Stimulated activated memory B cell treated with anti-CD40 and anti-IgM and Interleukin-4, amounts not matched to agents 10 μg/mL and 1 μg/mL and 100 μg/mL, for 72 hours (primary cell): ENCODE data around the gene CTNS.

Experiments used
- ATAC-seq: fragments of 150-1000 bp; cut with Tn5 transposase; 2 replicates; pipeline ENCODE4 v1.10.0; 2021
- H3K27ac Mint-ChIP-seq: one replicate; pipeline ENCODE4 v1.8.0; 2022; ENCODE audit warnings: mild to moderate bottlenecking, mixed read lengths
- H3K27me3 Mint-ChIP-seq: one replicate; pipeline ENCODE4 v1.8.0; 2022; ENCODE audit warnings: mixed read lengths
- H3K36me3 Mint-ChIP-seq: one replicate; pipeline ENCODE4 v1.8.0; 2022; ENCODE audit warnings: mixed read lengths
- H3K4me1 Mint-ChIP-seq: one replicate; pipeline ENCODE4 v1.8.0; 2022; ENCODE audit warnings: mixed read lengths
- H3K4me3 Mint-ChIP-seq: one replicate; pipeline ENCODE4 v1.8.0; 2022; ENCODE audit warnings: mild to moderate bottlenecking, moderate library complexity, mixed read lengths
- H3K9me3 Mint-ChIP-seq: one replicate; pipeline ENCODE4 v1.8.0; 2022; ENCODE audit warnings: mixed read lengths

The CTNS gene

GRCh38 chr17:3681565-3681964 is 45.0 kb downstream of the CTNS start:
- H3K4me1 Mint-ChIP-seq: peaks cover 45% of the 10 kb centered on the region

DNA sequence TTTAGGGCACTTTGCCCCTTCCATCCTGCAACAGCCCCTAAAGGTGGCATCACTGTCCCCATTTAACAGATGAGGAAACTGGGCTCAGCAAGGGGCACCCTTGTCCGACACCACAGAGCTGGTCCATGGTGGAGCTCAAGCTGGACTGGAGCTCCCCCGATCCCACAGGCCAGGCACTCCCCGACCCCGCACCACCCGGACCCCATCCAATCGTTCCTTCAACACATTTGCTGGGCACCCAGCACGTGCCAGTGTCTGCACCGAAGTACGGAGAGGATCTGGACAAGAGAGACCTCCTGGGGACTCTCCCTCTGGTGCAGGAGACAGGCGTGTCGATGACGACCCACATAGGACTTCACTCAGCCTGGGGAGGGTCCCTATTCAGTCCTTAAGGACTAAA is 45.5 kb downstream of the CTNS start:
- H3K4me3 Mint-ChIP-seq: no peak overlapping the region
- ATAC-seq: no peak
- peaks cover 45% of the 10 kb centered on the region for H3K4me1 Mint-ChIP-seq
- peaks cover 33% of the 10 kb centered on the region for H3K36me3 Mint-ChIP-seq
- peak overlapping the region; percentile 38 for H3K27ac Mint-ChIP-seq
- no peaks in the 10 kb centered on the region for H3K27me3 Mint-ChIP-seq
- no peaks in the 10 kb centered on the region for H3K9me3 Mint-ChIP-seq

More at GRCh38 chr17:3681565-3681964, 45.0 kb downstream of the CTNS start:
- ATAC-seq: no peak
- Mint-ChIP-seq H3K27ac (peak overlapping the region; percentile 38), H3K36me3 (peaks cover 33% of the 10 kb centered on the region), H3K9me3 (no peaks in the 10 kb centered on the region), H3K4me3 (peak overlapping the region; percentile 7), H3K27me3 (no peaks in the 10 kb centered on the region)

DNA sequence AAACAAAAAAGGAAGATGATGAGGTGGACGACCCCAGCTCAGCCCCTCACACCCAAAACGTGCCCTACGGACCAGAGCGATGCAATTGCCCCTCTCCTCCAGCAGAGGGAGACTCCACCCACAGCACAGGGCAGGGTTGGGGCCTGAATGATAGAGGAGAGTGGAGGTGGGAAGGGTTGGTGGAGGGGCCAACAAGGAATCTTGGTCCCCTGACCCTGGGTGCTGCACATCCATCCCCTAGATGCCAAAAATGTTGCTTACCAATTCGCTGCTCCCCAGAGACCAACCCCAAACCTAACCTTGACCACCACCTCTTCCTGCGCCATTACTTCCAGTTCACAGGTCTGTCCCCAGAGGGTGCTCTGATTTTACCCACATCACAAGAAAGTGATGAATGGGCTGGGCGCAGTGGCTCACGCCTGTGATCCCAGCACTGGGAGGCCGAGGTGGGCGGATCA is 46.5 kb downstream of the CTNS start:
- Mint-ChIP-seq H3K9me3 (no peaks in the 10 kb centered on the region), H3K27me3 (no peaks in the 10 kb centered on the region), H3K4me1 (peaks cover 48% of the 10 kb centered on the region), H3K36me3 (peaks cover 25% of the 10 kb centered on the region), H3K27ac (peak overlapping the region; percentile 38), H3K4me3 (peak overlapping the region; percentile 6)
- peak; percentile 81 for ATAC-seq

- H3K4me3 Mint-ChIP-seq: peak overlapping the region; percentile 21
- H3K27ac Mint-ChIP-seq: no peak overlapping the region
- peaks cover 35% of the 10 kb centered on the region for H3K36me3 Mint-ChIP-seq
- no peaks in the 10 kb centered on the region for H3K9me3 Mint-ChIP-seq
- no peaks in the 10 kb centered on the region for H3K27me3 Mint-ChIP-seq
- H3K4me1 Mint-ChIP-seq: peaks cover 63% of the 10 kb centered on the region
- peak; percentile 2 for ATAC-seq
Measured at GRCh38 chr17:3685174-3685573, 48.6 kb downstream of the CTNS start.

GRCh38 chr17:3688027-3688553 is 51.5 kb downstream of the CTNS start:
- peak; percentile 46 for ATAC-seq
- H3K4me3 Mint-ChIP-seq: peak overlapping the region; percentile 71
- peaks cover 71% of the 10 kb centered on the region for H3K4me1 Mint-ChIP-seq
- H3K27ac Mint-ChIP-seq: peak overlapping the region; percentile 81
- no peaks in the 10 kb centered on the region for H3K27me3 Mint-ChIP-seq
- peaks cover 38% of the 10 kb centered on the region for H3K36me3 Mint-ChIP-seq
- H3K9me3 Mint-ChIP-seq: no peaks in the 10 kb centered on the region

DNA sequence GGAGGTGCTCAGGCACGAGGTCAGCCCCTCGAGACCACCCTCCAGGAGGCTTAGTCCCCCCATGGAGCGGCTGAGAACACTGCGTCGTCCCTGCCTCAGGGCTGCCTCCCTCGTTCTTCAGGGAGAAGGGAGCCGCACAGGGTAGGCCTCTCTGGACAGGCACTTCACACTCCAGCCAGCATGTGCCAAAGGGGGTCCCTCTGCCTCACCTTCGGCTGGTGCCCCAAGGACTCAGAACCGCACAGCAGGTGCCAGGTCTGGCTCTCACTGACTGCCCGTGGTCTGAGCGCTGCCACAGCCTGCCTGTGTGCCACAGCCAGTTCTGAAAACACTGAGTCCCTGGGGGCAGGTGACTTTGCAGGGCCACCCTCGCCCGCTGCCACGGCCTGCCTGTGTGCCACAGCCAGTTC is 52.3 kb downstream of the CTNS start:
- Mint-ChIP-seq H3K4me1 (peaks cover 71% of the 10 kb centered on the region), H3K27ac (peak overlapping the region; percentile 81), H3K4me3 (peak overlapping the region; percentile 71), H3K27me3 (no peaks in the 10 kb centered on the region), H3K36me3 (peaks cover 38% of the 10 kb centered on the region), H3K9me3 (no peaks in the 10 kb centered on the region)
- peak; percentile 78 for ATAC-seq

DNA sequence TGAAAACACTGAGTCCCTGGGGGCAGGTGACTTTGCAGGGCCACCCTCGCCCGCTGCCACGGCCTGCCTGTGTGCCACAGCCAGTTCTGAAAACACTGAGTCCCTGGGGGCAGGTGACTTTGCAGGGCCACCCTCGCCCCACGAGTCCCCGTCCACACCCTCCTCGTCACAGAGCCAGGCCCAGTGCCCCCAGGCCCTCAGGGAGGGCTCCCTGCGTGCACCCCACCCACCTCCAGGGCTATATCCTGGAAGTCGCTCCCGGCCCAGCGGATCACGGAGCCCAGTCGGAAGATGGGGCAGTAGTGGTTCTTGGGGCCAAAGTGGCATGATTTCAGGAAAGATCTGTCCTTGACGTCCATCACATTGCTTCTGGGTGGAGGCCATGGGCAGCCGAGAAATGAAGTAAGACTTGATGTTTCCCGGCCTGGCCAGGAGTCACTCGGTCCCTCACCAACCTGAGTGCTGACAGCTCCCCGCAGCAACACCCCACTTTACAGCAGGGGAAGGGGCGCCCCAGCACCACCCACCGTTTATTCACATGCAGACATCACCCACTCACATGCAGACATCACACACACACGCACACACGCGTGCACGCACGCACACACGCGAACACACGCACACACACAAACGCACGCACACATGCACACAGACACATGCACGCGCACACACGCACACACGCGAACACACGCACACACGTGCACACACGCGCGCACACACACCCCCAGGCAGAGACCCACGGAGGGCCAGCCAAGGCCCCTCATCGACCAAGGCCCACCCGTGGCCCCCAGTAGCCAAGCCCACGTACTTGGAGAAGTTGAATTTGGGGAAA is 52.9 kb downstream of the CTNS start:
- H3K4me1 Mint-ChIP-seq: peaks cover 72% of the 10 kb centered on the region
- H3K9me3 Mint-ChIP-seq: no peaks in the 10 kb centered on the region
- peak overlapping the region; percentile 40 for H3K4me3 Mint-ChIP-seq
- no peak for ATAC-seq
- H3K27ac Mint-ChIP-seq: peak overlapping the region; percentile 81
- no peaks in the 10 kb centered on the region for H3K27me3 Mint-ChIP-seq
- peaks cover 40% of the 10 kb centered on the region for H3K36me3 Mint-ChIP-seq

- Mint-ChIP-seq H3K4me1 (peaks cover 72% of the 10 kb centered on the region), H3K36me3 (peaks cover 40% of the 10 kb centered on the region), H3K27ac (peak overlapping the region; percentile 81), H3K4me3 (peak overlapping the region; percentile 58), H3K9me3 (no peaks in the 10 kb centered on the region), H3K27me3 (no peaks in the 10 kb centered on the region)
- no peak for ATAC-seq
Measured at GRCh38 chr17:3690094-3690715, 53.6 kb downstream of the CTNS start.

GRCh38 chr17:3691617-3692067 is 55.1 kb downstream of the CTNS start:
- Mint-ChIP-seq H3K4me3 (peak overlapping the region; percentile 58), H3K4me1 (peaks cover 71% of the 10 kb centered on the region)

GRCh38 chr17:3692346-3692745 is 55.8 kb downstream of the CTNS start:
- H3K27ac Mint-ChIP-seq: peak overlapping the region; percentile 81
- H3K4me3 Mint-ChIP-seq: peak overlapping the region; percentile 65
- no peaks in the 10 kb centered on the region for H3K9me3 Mint-ChIP-seq
- peaks cover 77% of the 10 kb centered on the region for H3K4me1 Mint-ChIP-seq
- no peak for ATAC-seq
- H3K36me3 Mint-ChIP-seq: peaks cover 38% of the 10 kb centered on the region
- no peaks in the 10 kb centered on the region for H3K27me3 Mint-ChIP-seq

More at GRCh38 chr17:3691617-3692067, 55.1 kb downstream of the CTNS start:
- Mint-ChIP-seq H3K36me3 (peaks cover 38% of the 10 kb centered on the region), H3K27ac (peak overlapping the region; percentile 81), H3K27me3 (no peaks in the 10 kb centered on the region), H3K9me3 (no peaks in the 10 kb centered on the region)
- no peak for ATAC-seq

- peak overlapping the region; percentile 81 for H3K27ac Mint-ChIP-seq
- H3K9me3 Mint-ChIP-seq: peaks cover 3% of the 10 kb centered on the region
- peaks cover 79% of the 10 kb centered on the region for H3K4me1 Mint-ChIP-seq
- H3K27me3 Mint-ChIP-seq: no peaks in the 10 kb centered on the region
- peak overlapping the region; percentile 65 for H3K4me3 Mint-ChIP-seq
- ATAC-seq: no peak
- peaks cover 37% of the 10 kb centered on the region for H3K36me3 Mint-ChIP-seq
Measured at GRCh38 chr17:3693141-3693540, 56.6 kb downstream of the CTNS start.

- Mint-ChIP-seq H3K36me3 (peaks cover 31% of the 10 kb centered on the region), H3K9me3 (peaks cover 3% of the 10 kb centered on the region), H3K27ac (peak overlapping the region; percentile 81), H3K4me1 (peaks cover 72% of the 10 kb centered on the region), H3K27me3 (no peaks in the 10 kb centered on the region), H3K4me3 (peak overlapping the region; percentile 98)
- ATAC-seq: peak; percentile 76
Measured at GRCh38 chr17:3693829-3694231, 57.3 kb downstream of the CTNS start.

DNA sequence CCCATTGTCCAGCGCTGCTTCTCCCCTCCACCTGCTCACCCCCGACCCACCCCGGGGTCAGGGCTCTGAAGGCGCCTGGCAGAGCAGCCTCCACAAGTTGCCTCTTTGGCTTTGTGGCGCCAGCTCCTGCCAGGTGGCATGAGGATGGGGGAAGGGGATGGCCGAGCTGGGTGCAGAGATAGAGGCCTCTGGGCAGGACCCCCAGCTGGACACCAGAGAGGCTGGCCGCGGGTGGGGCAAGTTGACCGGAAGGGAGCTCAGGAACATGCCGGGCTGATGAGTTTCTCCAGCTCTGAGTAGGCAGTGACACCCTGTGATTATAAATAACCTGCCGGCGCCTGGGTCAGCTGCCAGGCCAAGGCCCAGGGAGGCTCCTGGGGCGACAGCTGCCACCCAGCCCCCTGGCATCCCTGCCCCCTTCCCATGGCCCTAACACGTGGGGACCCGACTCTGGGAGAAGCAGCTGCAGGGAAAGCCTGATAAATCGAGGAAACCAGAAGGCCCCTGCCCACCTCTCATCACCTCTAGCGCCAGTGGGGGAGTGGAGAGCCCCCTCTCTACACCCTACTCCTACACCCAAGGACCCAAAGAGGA is 58.7 kb downstream of the CTNS start:
- Mint-ChIP-seq H3K4me1 (peaks cover 66% of the 10 kb centered on the region), H3K4me3 (peak overlapping the region; percentile 98), H3K27ac (peak overlapping the region; percentile 81), H3K36me3 (peaks cover 19% of the 10 kb centered on the region), H3K9me3 (peaks cover 3% of the 10 kb centered on the region), H3K27me3 (no peaks in the 10 kb centered on the region)
- ATAC-seq: peak; percentile 13

GRCh38 chr17:3695723-3696411 is 59.3 kb downstream of the CTNS start, which contains the start of gene P2RX5:
P2RX5 (minus strand) TSS chr17:3696155; CDS start chr17:3696005, 150 bp downstream.
- peak within 1 kb of the TSS; percentile 81 for H3K27ac Mint-ChIP-seq
- ATAC-seq: peak; percentile 73

More at GRCh38 chr17:3695723-3696411, 59.3 kb downstream of the CTNS start, which contains the start of gene P2RX5:
- peaks cover 3% of the 10 kb centered on the region for H3K9me3 Mint-ChIP-seq
- peaks cover 13% of the 10 kb centered on the region for H3K36me3 Mint-ChIP-seq
- peak within 1 kb of the TSS; percentile 98 for H3K4me3 Mint-ChIP-seq
- peaks cover 64% of the 10 kb centered on the region for H3K4me1 Mint-ChIP-seq
- no peaks in the 10 kb centered on the region for H3K27me3 Mint-ChIP-seq
